ENCODE results near the gene SLC8A1.

GRCh38 chr2:40193670-40194026 lies 258.2 kb downstream of the SLC8A1 start:
- TF ChIP-seq CTCF (IDR thresholded peaks at IDR 0.05) (no peak), POLR2A (IDR thresholded peaks at IDR 0.05) (no peak)

Measured in tibial nerve (tissue), 3 donors.